Measurements from ENCODE around the gene ACSL5. TPM values are rescaled to one million over a fixed set of nuclear protein-coding genes. Genes with fewer than 3 reads are reported as not detected.
"Not testable (repeated sequence)": the region's sequence is repeated elsewhere in the genome, so short reads cannot be mapped to it uniquely, and the experiment has no call there.

ACSL5 gene
- total RNA-seq, 1 donor from 2014 or later = 6.3 TPM

- DNase-seq (no peak), ATAC-seq (no peak)
- intact Hi-C loops (cut with micrococcal nuclease) = no loop called here
Measured at GRCh38 chr10:112393341-112393740, 19.4 kb downstream of the ACSL5 start.

- intact Hi-C loops (cut with micrococcal nuclease) = no loop called here
- DNase-seq = no peak
- no peak for ATAC-seq
Measured at GRCh38 chr10:112393827-112394226, 19.9 kb downstream of the ACSL5 start.

- intact Hi-C loops (cut with micrococcal nuclease) = no loop called here
- DNase-seq (no peak), ATAC-seq (no peak)
Measured at GRCh38 chr10:112394475-112394875, 20.6 kb downstream of the ACSL5 start.

- DNase-seq = no peak
- no peak for ATAC-seq
- intact Hi-C loops (cut with micrococcal nuclease) = no loop called here
Measured at GRCh38 chr10:112395809-112396530, 22.1 kb downstream of the ACSL5 start.

- intact Hi-C loops (cut with micrococcal nuclease) = no loop called here
- no peak for ATAC-seq
- no peak for DNase-seq
Measured at GRCh38 chr10:112397592-112397991, 23.7 kb downstream of the ACSL5 start.

GRCh38 chr10:112402917-112403316, 29.0 kb downstream of the ACSL5 start:
- intact Hi-C loops (cut with micrococcal nuclease) = no loop called here
- DNase-seq (no peak), ATAC-seq (no peak)

GRCh38 chr10:112404617-112405016, 30.7 kb downstream of the ACSL5 start:
- DNase-seq (no peak), ATAC-seq (no peak)
- intact Hi-C loops (cut with micrococcal nuclease) = no loop called here

- DNase-seq; intact Hi-C loops (cut with micrococcal nuclease); ATAC-seq: not testable (repeated sequence)
Measured at GRCh38 chr10:112406806-112407205, 32.9 kb downstream of the ACSL5 start.

GRCh38 chr10:112407696-112408095, 33.8 kb downstream of the ACSL5 start:
- DNase-seq (no peak), ATAC-seq (no peak)
- intact Hi-C loops (cut with micrococcal nuclease) = no loop called here

- intact Hi-C loops (cut with micrococcal nuclease) = no loop called here
- no peak for DNase-seq
- ATAC-seq = no peak
Measured at GRCh38 chr10:112409299-112409698, 35.4 kb downstream of the ACSL5 start.

GRCh38 chr10:112409755-112410154, 35.8 kb downstream of the ACSL5 start:
- intact Hi-C loops (cut with micrococcal nuclease) = no loop called here
- no peak for DNase-seq
- peak; percentile 14 for ATAC-seq

- DNase-seq (no peak), ATAC-seq (no peak)
- intact Hi-C loops (cut with micrococcal nuclease) = no loop called here
Measured at GRCh38 chr10:112412696-112413095, 38.8 kb downstream of the ACSL5 start.

GRCh38 chr10:112421731-112422130, 47.8 kb downstream of the ACSL5 start:
- ATAC-seq (no peak), DNase-seq (no peak)
- intact Hi-C loops (cut with micrococcal nuclease) = no loop called here

GRCh38 chr10:112424651-112425050, 50.7 kb downstream of the ACSL5 start:
- intact Hi-C loops (cut with micrococcal nuclease) = no loop called here
- ATAC-seq (no peak), DNase-seq (no peak)

- ATAC-seq (no peak), DNase-seq (no peak)
- intact Hi-C loops (cut with micrococcal nuclease) = no loop called here
Measured at GRCh38 chr10:112426111-112426510, 52.2 kb downstream of the ACSL5 start.

GRCh38 chr10:112429147-112429546, 55.2 kb downstream of the ACSL5 start:
- ATAC-seq (no peak), DNase-seq (no peak)
- intact Hi-C loops (cut with micrococcal nuclease) = no loop called here

GRCh38 chr10:112429654-112430230, 55.8 kb downstream of the ACSL5 start:
- intact Hi-C loops (cut with micrococcal nuclease) = loop anchor here (10.0 kb wide), 1 partner anchor 95 kb away; no protein-coding TSS in a partner anchor
- ATAC-seq = no peak
- DNase-seq = no peak

- ATAC-seq = no peak
- intact Hi-C loops (cut with micrococcal nuclease) = loop anchor here (10.0 kb wide), 1 partner anchor 98 kb away; no protein-coding TSS in a partner anchor
- no peak for DNase-seq
Measured at GRCh38 chr10:112433136-112433535, 59.2 kb downstream of the ACSL5 start.

- DNase-seq (no peak), ATAC-seq (no peak)
- intact Hi-C loops (cut with micrococcal nuclease) = loop anchor here (10.0 kb wide), 1 partner anchor 100 kb away; no protein-coding TSS in a partner anchor
Measured at GRCh38 chr10:112434988-112435619, 61.2 kb downstream of the ACSL5 start.

- no peak for ATAC-seq
- no peak for DNase-seq
- intact Hi-C loops (cut with micrococcal nuclease) = loop anchor here (10.0 kb wide), 1 partner anchor 104 kb away; no protein-coding TSS in a partner anchor
Measured at GRCh38 chr10:112438356-112438755, 64.4 kb downstream of the ACSL5 start.

All from left ventricle myocardium superior (tissue), 1 donor.